B cell (primary cell): ENCODE results near the gene PARP12.

Experiments
- CTCF ChIP-seq: fragments of 200-600 bp; IDR thresholded peaks from one replicate; pipeline ENCODE4 v1.8.0; 2022; ENCODE audit warnings: antibody characterized with exemption, mild to moderate bottlenecking
- EZH2 ChIP-seq: IDR thresholded peaks from 2 replicates; pipeline ENCODE4 v1.6.1; 2012; ENCODE audit warnings: borderline replicate concordance, low read depth, mild to moderate bottlenecking, moderate library complexity, low read length; ENCODE audit not compliant: insufficient read depth, poor library complexity, severe bottlenecking

GRCh38 chr7:140027858-140028257 lies 34.9 kb downstream of the PARP12 start:
- TF ChIP-seq CTCF (no peak), EZH2 (no peak)
